Measurements from ENCODE around the gene TRPM3. TPM values are rescaled to one million over a fixed set of nuclear protein-coding genes. Genes with fewer than 3 reads are reported as not detected.

Gene TRPM3
- total RNA-seq, 4 donors from 2014 or later = 0.51 to 8.4 (median 3.3) TPM

DNA sequence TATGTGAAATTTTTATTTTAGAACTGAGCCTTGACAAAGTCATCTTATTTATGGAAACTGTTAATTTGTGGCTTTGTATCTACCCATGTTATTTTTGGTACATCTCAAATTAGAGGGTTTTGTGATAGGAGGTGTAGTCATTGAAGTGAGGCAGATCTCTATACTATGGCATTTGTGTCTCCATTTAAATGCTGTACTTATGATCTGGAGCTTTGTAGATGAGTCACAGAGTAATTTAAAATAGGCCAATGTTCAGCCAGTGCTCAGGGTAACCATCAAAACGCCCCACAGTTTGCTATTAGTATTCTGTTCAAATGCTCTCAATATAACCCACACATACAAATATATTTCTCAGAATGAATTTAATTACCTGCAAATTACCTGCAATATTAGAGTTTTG lies 355.5 kb downstream of the TRPM3 start:
- no peak overlapping the region for H3K27ac ChIP-seq
- H3K4me1 ChIP-seq = no peaks in the 10 kb centered on the region
- H3K9me3 ChIP-seq = no peaks in the 10 kb centered on the region
- intact Hi-C loops (cut with DNase I; ENCODE audit: low total_unique reads) = no loop called here
- no peak overlapping the region for H3K4me3 ChIP-seq
- TF ChIP-seq POLR2A (IDR thresholded peaks at IDR 0.05) (no peak), CTCF (IDR thresholded peaks at IDR 0.05) (no peak)
- no peak for DNase-seq
- H3K36me3 ChIP-seq = no peaks in the 10 kb centered on the region
- H3K27me3 ChIP-seq = no peaks in the 10 kb centered on the region

GRCh38 chr9:70761139-70761670 lies 360.2 kb downstream of the TRPM3 start:
- no peaks in the 10 kb centered on the region for H3K27me3 ChIP-seq
- TF ChIP-seq CTCF (IDR thresholded peaks at IDR 0.05) = no peak
- no peak overlapping the region for H3K27ac ChIP-seq
- H3K36me3 ChIP-seq = no peaks in the 10 kb centered on the region
- intact Hi-C loops (cut with DNase I; ENCODE audit: low total_unique reads) = no loop called here
- DNase-seq = no peak
- no peak overlapping the region for H3K4me3 ChIP-seq
- H3K9me3 ChIP-seq = no peaks in the 10 kb centered on the region
- H3K4me1 ChIP-seq = no peaks in the 10 kb centered on the region

- Histone ChIP-seq H3K4me1 (no peaks in the 10 kb centered on the region), H3K27me3 (no peaks in the 10 kb centered on the region), H3K4me3 (no peak overlapping the region), H3K9me3 (no peaks in the 10 kb centered on the region), H3K36me3 (no peaks in the 10 kb centered on the region), H3K27ac (no peak overlapping the region)
- no peak for DNase-seq
- no peak for TF ChIP-seq CTCF (IDR thresholded peaks at IDR 0.05)
- TF ChIP-seq POLR2A (IDR thresholded peaks at IDR 0.05) = no peak
- intact Hi-C loops (cut with DNase I; ENCODE audit: low total_unique reads) = no loop called here
Observed at GRCh38 chr9:70760228-70760627, 361.2 kb downstream of the TRPM3 start.

DNA sequence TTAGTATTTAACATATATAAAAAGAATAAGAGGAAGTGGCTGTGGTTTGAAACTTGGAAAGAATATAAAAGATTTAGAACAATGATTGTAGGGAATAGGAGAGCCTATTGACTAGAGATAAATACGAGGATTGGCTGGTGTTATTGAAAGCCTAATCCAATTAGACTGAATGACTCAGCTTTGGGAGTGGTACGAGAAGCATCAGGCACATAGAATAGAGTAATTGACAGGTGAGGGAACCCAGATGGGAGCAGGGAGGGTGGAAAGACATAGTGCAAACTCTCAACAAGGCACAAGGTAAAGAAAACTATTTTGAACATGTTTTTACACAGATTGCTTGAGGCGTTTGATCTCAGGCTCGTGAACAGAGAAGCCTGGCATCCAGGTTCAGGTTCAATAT lies 368.1 kb downstream of the TRPM3 start:
- TF ChIP-seq CTCF (IDR thresholded peaks at IDR 0.05) = no peak
- no peak for TF ChIP-seq POLR2A (IDR thresholded peaks at IDR 0.05)
- H3K27me3 ChIP-seq = no peaks in the 10 kb centered on the region
- H3K4me1 ChIP-seq = no peaks in the 10 kb centered on the region
- no peak overlapping the region for H3K4me3 ChIP-seq
- H3K9me3 ChIP-seq = no peaks in the 10 kb centered on the region
- intact Hi-C loops (cut with DNase I; ENCODE audit: low total_unique reads) = no loop called here
- no peak overlapping the region for H3K27ac ChIP-seq
- H3K36me3 ChIP-seq = no peaks in the 10 kb centered on the region
- no peak for DNase-seq

GRCh38 chr9:70749066-70749465 lies 372.4 kb downstream of the TRPM3 start:
- Histone ChIP-seq H3K9me3 (no peaks in the 10 kb centered on the region), H3K4me3 (no peak overlapping the region), H3K27ac (no peak overlapping the region), H3K27me3 (no peaks in the 10 kb centered on the region), H3K4me1 (no peaks in the 10 kb centered on the region), H3K36me3 (no peaks in the 10 kb centered on the region)
- DNase-seq = no peak
- intact Hi-C loops (cut with DNase I; ENCODE audit: low total_unique reads) = no loop called here
- no peak for TF ChIP-seq POLR2A (IDR thresholded peaks at IDR 0.05)
- no peak for TF ChIP-seq CTCF (IDR thresholded peaks at IDR 0.05)
